Astrocyte of the hippocampus (primary cell): ENCODE data around the gene CBR1.

Source experiments
- DNase-seq: peaks from one replicate; pipeline ENCODE4 v3.0.0; 2011; ENCODE audit warnings: low read depth, low spot score

Gene CBR1

GRCh38 chr21:36115138-36115730 is 45.4 kb downstream of the CBR1 start:
- DNase-seq: no peak

DNA sequence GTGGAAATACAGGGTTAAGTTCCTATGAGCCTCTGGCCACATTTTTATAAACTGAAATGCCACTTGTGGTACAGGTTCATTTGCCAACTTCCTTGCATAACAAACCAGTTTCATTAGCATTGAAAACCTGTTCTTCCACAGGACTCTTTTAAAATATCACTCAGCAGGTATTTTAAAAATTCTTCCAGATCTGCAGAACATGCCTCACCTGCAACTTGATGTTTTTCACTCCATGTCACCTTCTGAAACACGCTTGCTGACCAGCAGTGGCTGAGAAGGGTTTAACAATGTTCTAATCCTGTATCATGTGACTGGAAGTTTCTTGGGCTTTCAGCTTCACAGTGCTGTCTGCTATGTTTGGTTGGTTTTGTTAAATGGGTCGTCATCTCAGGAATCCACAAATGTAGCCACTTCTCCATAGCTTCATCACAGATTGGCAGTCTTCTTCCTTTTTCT is 47.5 kb downstream of the CBR1 start:
- no peak for DNase-seq

GRCh38 chr21:36120304-36120888 is 50.6 kb downstream of the CBR1 start:
- DNase-seq: no peak
